Measurements from ENCODE around the gene UBAC2. TPM values are rescaled to one million over a fixed set of nuclear protein-coding genes. Genes with fewer than 3 reads are reported as not detected.

Gene UBAC2
- total and polyA plus RNA-seq, 2 of the 4 experiments (the other 2 are of a cell fraction) = 20.8 to 36.3 TPM

DNA sequence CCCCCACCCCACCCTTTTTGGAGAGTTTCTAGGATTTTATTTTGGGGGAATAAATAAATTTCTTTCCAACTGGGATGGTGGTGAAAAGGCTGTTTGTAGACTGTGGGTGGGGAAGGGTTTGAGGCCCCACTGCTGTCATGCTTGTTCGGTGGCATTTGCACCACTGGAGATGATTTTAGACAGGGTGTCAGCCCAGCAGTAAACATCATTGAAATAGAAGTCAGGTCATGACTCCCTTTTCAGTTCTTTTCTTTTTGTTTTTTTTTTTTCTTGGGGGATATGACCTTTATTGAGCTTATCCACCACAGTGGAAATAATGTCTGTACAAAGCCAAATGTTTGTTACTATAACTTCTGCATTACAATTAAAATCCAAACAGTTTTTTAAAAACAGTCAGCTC, 14.1 kb downstream of the UBAC2 start:
- Histone ChIP-seq H3K79me1 (ENCODE audit: low read depth in 1 of 2, low read length in 2 of 2) (peaks cover 37 to 58% of the 10 kb centered on the region in 2 experiments), H3K9ac (ENCODE audit: low read depth, low read length) (no peak overlapping the region), H2BK20ac (ENCODE audit: low read depth, low read length) (no peak overlapping the region), H3K4me3 (ENCODE audit: insufficient read depth, low read depth, low read length) (no peak overlapping the region), H3K9me1 (ENCODE audit: insufficient read depth, low read length) (peaks cover 8% of the 10 kb centered on the region; the same call in 1 of the 2 replicates), H3K9me3 (ENCODE audit: control insufficient read depth, insufficient read depth, low read length) (no peaks in the 10 kb centered on the region), H3K27me3 (ENCODE audit: control insufficient read depth, insufficient read depth, low read length) (no peaks in the 10 kb centered on the region), H3K36me3 (ENCODE audit: control insufficient read depth, insufficient read depth, low read length) (no peaks in the 10 kb centered on the region), H4K20me1 (ENCODE audit: insufficient read depth, low read length) (peaks cover 50% of the 10 kb centered on the region), H3K27ac (ENCODE audit: insufficient read depth, low read length) (no peak overlapping the region), H3K14ac (replicated peaks; ENCODE audit: low read depth, low read length) (no peak overlapping the region), H3K4ac (ENCODE audit: low read depth, low read length) (no peak overlapping the region), H2BK15ac (ENCODE audit: low read depth, low read length) (no peak overlapping the region), H4K91ac (ENCODE audit: insufficient read depth, low read depth, low read length) (no peak overlapping the region), H3K4me1 (ENCODE audit: control insufficient read depth, insufficient read depth, low read length) (peaks cover 6% of the 10 kb centered on the region; the same call in 1 of the 2 replicates), H3K23ac (ENCODE audit: low read depth, low read length) (no peak overlapping the region), H2BK5ac (ENCODE audit: low read depth, low read length, poor library complexity, severe bottlenecking) (no peak overlapping the region), H4K8ac (ENCODE audit: low read depth in 2 of 2, low read length in 2 of 2) (no peak overlapping the region), H3K18ac (ENCODE audit: low read depth, low read length) (no peak overlapping the region), H3K56ac (ENCODE audit: extremely low read depth, insufficient read depth, low read length) (no peak overlapping the region), H3K4me2 (ENCODE audit: low read depth, low read length) (no peak overlapping the region), H2BK120ac (ENCODE audit: low read depth, low read length) (no peak overlapping the region), H2AK9ac (replicated peaks; ENCODE audit: low read depth, low read length, poor library complexity) (no peak overlapping the region), H2AK5ac (ENCODE audit: low read depth, low read length) (no peak overlapping the region), H2AFZ (replicated peaks; ENCODE audit: low read length, poor library complexity) (no peak overlapping the region), H4K5ac (ENCODE audit: low read depth, low read length) (no peak overlapping the region)
- TF ChIP-seq, protein P1, sequence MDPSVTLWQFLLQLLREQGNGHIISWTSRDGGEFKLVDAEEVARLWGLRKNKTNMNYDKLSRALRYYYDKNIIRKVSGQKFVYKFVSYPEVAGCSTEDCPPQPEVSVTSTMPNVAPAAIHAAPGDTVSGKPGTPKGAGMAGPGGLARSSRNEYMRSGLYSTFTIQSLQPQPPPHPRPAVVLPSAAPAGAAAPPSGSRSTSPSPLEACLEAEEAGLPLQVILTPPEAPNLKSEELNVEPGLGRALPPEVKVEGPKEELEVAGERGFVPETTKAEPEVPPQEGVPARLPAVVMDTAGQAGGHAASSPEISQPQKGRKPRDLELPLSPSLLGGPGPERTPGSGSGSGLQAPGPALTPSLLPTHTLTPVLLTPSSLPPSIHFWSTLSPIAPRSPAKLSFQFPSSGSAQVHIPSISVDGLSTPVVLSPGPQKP (IDR thresholded peaks at IDR 0.05; ENCODE audit: borderline replicate concordance, low read depth, low read length) = no peak
- TF ChIP-seq POLR2A (IDR thresholded peaks at IDR 0.05; ENCODE audit: low read depth, low read length) (no peak), MAFK (IDR thresholded peaks at IDR 0.05; ENCODE audit: low read depth, low read length) (no peak), RFX5 (IDR thresholded peaks at IDR 0.05; ENCODE audit: low read depth, low read length) (no peak), USF2 (IDR thresholded peaks at IDR 0.05; ENCODE audit: low read depth, low read length) (no peak), CEBPB (IDR thresholded peaks at IDR 0.05; ENCODE audit: low read depth, low read length) (no peak), MAZ (IDR thresholded peaks at IDR 0.05; ENCODE audit: borderline replicate concordance, low read depth, low read length) (no peak), CHD1 (IDR thresholded peaks at IDR 0.05; ENCODE audit: low read depth, low read length) (no peak), BHLHE40 (IDR thresholded peaks at IDR 0.05; ENCODE audit: low read depth, low read length) (no peak), MXI1 (IDR thresholded peaks at IDR 0.05; ENCODE audit: borderline replicate concordance, low read depth, low read length) (no peak), FOS (IDR thresholded peaks at IDR 0.05; ENCODE audit: low read depth, low read length) (no peak), NFE2L2 (IDR thresholded peaks at IDR 0.05; ENCODE audit: low read depth, low read length) (no peak), SMC3 (IDR thresholded peaks at IDR 0.05; ENCODE audit: low read depth, low read length) (no peak), RAD21 (IDR thresholded peaks at IDR 0.05; ENCODE audit: low read length) (no peak), RCOR1 (IDR thresholded peaks at IDR 0.05; ENCODE audit: insufficient replicate concordance, low read length) (no peak), CTCF (conservative IDR thresholded peaks at IDR 0.05; ENCODE audit: low read depth, low read length) (no peak)
- no TSS peak for BruUV-seq (replicated peaks)
- in situ Hi-C loops (cut with MboI; ENCODE audit: low sequenced_read_pairs) = no loop called here
- ATAC-seq (ENCODE audit: low read depth) = no peak
- DNase-seq = no peak
- no CpG with 5 or more reads among the region's 1 CpG for WGBS, 2 experiments (ENCODE audit: extremely low coverage in 2 of 2, insufficient read length in 1 of 2)
- POLR2A ChIA-PET (ENCODE audit: unreplicated experiment) = no interaction called here
- intact Hi-C loops (cut with micrococcal nuclease) = no loop called here
- CTCF ChIA-PET = no interaction called here
- dilution Hi-C loops (cut with HindIII; ENCODE audit: low sequenced_read_pairs, unreplicated experiment) = no loop called here

All from IMR-90 (cell line).